Muscle of arm (tissue), 12 donors: ENCODE results near the gene KRT5. TPM values are rescaled to one million over a fixed set of nuclear protein-coding genes. Genes with fewer than 3 reads are reported as not detected.
"Not testable (repeated sequence)": the region's sequence is repeated elsewhere in the genome, so short reads cannot be mapped to it uniquely, and the experiment has no call there.

ENCODE experiments used
- DNase-seq: peaks from one replicate; pipeline ENCODE4 v3.0.0-alpha.2; 2013
- polyA plus RNA-seq, 12 donors: library from polyadenylated mRNA; unstranded; fragments of 120-200 nt; gene quantifications; one replicate each; pipeline ENCODE4 v1.2.1, GENCODE V29; 2013; ENCODE audit not compliant: insufficient read length in 12 of 12

KRT5 gene
- polyA plus RNA-seq, 12 donors: 0.07 to 1,328 (median 2.6) TPM; not detected in 2

DNA sequence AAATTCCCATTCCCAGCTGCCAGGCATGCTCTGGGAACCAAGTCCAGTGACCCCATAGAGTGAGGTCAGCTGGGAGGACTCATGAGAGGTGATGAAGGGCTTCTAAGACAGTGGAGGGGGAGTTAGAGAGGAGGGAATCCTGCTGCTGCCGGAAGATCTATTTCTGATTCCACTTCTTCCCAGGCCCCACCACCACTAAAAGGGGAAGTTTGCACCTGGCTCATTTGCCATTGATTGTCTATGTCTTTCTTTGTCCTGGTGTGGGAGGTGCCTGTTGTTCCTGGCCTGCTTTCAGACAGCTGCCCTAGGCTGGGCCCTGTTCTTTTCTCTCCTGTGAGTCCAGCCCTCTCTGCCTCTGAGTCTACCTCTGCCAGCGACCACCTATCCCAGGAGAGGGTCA lies 24.1 kb downstream of the KRT5 start:
- DNase-seq: no peak

GRCh38 chr12:52495389-52495788 lies 24.8 kb downstream of the KRT5 start:
- DNase-seq: no peak

GRCh38 chr12:52494518-52494917 lies 25.7 kb downstream of the KRT5 start:
- DNase-seq: no peak

DNA sequence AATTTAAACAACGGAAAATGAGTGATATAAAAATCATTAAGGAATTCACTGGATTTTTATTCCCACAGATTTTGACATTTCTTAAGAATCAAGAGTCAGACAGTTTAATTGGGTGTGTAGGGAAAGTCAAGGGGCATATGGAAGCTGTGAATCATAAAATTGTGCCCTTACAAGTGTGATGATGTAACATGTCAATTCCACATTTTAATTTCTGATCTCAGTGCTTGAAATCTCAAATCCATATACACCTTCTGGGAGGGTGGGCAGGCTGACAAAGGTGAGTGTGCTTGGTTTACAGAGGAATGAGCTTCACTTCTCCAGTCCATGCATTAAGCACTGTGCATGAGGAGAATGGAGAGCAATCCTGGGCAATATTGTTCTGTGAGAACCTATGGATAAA lies 26.1 kb downstream of the KRT5 start:
- DNase-seq: no peak

DNA sequence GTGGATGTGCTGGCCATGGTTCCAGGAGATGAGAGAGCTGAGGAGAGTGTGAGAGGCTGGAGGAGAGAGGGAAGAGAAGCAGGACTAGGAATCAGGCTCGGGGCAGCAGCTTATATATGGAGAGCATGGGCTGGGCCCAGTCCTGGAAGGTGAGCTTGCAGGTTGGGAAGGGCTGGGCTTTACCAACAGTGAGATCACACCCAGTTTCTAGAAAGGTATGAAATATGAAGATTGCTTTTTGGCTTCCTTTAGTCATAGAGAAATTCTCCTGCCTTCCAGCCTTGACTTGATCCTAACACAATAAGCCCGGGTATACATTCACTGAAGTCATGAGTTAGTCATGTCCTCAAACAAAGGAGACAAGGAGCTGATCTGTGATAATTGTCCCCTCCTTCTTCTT lies 27.0 kb downstream of the KRT5 start, which contains the start of gene KRT6A:
Gene KRT6A, minus strand, starts transcription at position 86 of the 400 bp plus-strand sequence. Its CDS starts 69 bp downstream, at position 17.
- DNase-seq: no peak

- not testable (repeated sequence) for DNase-seq
Observed at GRCh38 chr12:52492405-52492804, 27.8 kb downstream of the KRT5 start.

- DNase-seq: not testable (repeated sequence)
Observed at GRCh38 chr12:52491495-52491894, 28.7 kb downstream of the KRT5 start.

GRCh38 chr12:52488736-52489135 lies 31.5 kb downstream of the KRT5 start:
- DNase-seq: no peak

GRCh38 chr12:52487744-52488443 lies 32.3 kb downstream of the KRT5 start:
- not testable (repeated sequence) for DNase-seq

DNA sequence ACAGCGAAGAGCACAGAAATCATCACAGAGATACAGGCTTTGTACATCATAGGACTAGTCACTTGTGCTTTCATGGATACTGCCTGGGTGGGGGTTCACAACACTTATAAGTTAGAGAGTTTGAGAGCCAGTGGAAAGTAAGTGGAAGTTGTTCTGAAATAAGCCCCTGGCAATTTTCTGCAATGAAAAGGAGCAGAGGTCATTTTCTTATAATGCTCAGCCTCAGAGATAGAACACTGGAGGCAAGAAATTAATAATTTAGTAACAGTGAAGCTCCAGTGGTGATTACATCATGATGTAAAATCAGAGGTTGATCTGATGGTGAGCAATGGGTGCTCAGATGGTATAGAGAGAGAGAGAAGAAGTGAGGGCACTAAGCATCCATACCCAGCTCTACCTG lies 33.0 kb downstream of the KRT5 start:
- DNase-seq: no peak

DNA sequence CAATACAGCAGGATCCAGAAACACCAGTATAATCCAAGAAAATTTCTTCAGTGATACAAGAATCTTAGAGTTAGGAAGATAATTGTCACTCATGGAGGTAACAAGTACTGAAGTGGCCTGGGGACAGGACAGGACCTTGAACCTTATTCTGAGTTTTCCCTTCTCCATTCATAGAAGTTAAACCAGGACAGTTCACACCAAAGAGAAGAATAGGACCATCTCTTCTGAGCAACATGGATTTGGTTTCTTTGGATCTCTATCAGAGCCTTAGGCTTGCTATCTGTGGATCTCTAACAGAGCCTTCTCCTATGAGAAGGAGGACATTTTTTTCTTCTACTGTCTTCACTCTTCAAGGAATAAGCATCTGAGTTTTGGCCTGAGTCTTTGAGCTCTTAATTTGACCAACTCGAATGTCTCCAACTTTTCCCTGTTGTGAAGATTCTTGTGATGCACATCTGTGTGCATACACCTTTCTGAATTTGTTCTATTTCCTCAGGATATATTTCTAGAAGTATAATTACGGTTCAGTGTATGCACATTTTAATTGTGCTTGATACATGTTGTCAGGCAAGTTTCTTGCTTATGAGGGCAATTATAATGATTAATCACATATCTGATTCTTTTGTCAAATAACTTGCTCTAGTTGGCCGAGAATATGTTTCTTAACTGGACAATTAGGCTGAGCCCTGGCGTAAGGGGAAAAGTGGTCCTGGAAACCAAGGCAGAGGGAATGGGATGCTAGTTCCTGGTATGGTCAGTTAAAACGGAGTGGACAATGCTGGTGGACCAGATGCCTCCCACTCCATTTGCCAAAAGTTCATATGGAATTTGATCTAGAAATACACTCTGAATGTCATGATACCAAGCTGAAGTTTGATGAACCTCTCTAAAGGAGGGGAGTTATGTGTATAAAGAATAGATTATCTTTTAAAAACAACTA lies 33.8 kb downstream of the KRT5 start:
- no peak for DNase-seq

GRCh38 chr12:52480073-52480472 lies 40.1 kb downstream of the KRT5 start:
- DNase-seq: no peak

GRCh38 chr12:52477651-52478050 lies 42.5 kb downstream of the KRT5 start:
- DNase-seq: no peak

GRCh38 chr12:52474212-52474611 lies 46.0 kb downstream of the KRT5 start:
- no peak for DNase-seq

GRCh38 chr12:52473768-52474167 lies 46.4 kb downstream of the KRT5 start, which contains the start of gene KRT6C:
Gene KRT6C (minus strand): TSS chr12:52473805. CDS start chr12:52473737, 68 bp downstream.
- DNase-seq: no peak

DNA sequence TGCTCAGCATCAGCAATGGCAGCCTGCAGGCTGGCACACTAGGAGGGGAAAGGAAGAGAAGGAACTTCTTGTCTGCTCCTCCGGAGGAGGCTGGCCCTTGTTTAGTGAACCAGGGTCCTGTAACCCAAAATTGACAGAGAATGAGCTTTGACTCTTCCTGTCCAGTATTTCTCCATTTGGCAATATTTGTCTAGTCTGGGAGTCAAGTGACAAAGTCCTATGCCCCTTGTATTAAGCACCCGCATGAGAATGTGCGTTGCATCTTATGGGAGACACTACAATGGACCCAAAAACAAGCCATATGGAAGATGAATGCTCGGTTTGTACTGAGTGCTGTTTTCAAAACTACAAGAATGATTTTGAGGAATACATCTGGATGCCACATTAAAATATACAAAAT lies 50.3 kb downstream of the KRT5 start:
- DNase-seq: no peak

- DNase-seq: no peak
Observed at GRCh38 chr12:52464897-52465296, 55.3 kb downstream of the KRT5 start.

Other genes starting within 250 kb of the KRT5 start
- gene KRT86, start 245.7 kb downstream of the KRT5 start, polyA plus RNA-seq: under 1 TPM in 9 of 12 donors, not detected in 3; 0.10 to 0.50 (median 0.21) TPM
- under 1 TPM in 7 of 12 donors, not detected in 5; 0.08 to 0.25 (median 0.14) TPM for gene KRT81, start 228.9 kb downstream of the KRT5 start, polyA plus RNA-seq
- gene KRT83, start 199.0 kb downstream of the KRT5 start, polyA plus RNA-seq: under 1 TPM in 1 of 12 donors, not detected in 11; 0.09 TPM
- under 1 TPM in 2 of 12 donors, not detected in 10; 0.44 to 0.52 TPM for gene KRT85, start 152.9 kb downstream of the KRT5 start, polyA plus RNA-seq
- gene KRT84, start 134.7 kb downstream of the KRT5 start, polyA plus RNA-seq: under 1 TPM in 1 of 12 donors, not detected in 11; 0.11 TPM
- gene KRT82, start 114.1 kb downstream of the KRT5 start, polyA plus RNA-seq: under 1 TPM in 1 of 12 donors, not detected in 11; 0.07 TPM
- not detected for gene KRT75, start 86.0 kb downstream of the KRT5 start, polyA plus RNA-seq
- gene KRT6B, start 68.2 kb downstream of the KRT5 start, polyA plus RNA-seq: 1 to 10 TPM in 1 of 12 donors, under 1 TPM in 1, not detected in 10; 0.82 to 1.1 TPM
- 1 to 10 TPM in 1 of 12 donors, under 1 TPM in 3, not detected in 8; 0.15 to 4.9 (median 0.91) TPM for gene KRT6C, start 46.6 kb downstream of the KRT5 start, polyA plus RNA-seq
- gene KRT6A, start 27.1 kb downstream of the KRT5 start, polyA plus RNA-seq: 100 to 1,000 TPM in 1 of 12 donors, 10 to 100 TPM in 1, 1 to 10 TPM in 2, under 1 TPM in 2, not detected in 6; 0.05 to 120 (median 5.8) TPM
- under 1 TPM in 2 of 12 donors, not detected in 10; 0.08 TPM for gene KRT71, start 32.8 kb upstream of the KRT5 start, polyA plus RNA-seq
- under 1 TPM in 3 of 12 donors, not detected in 9; 0.15 to 0.25 (median 0.21) TPM for gene KRT74, start 53.4 kb upstream of the KRT5 start, polyA plus RNA-seq
- gene KRT72, start 81.1 kb upstream of the KRT5 start, polyA plus RNA-seq: under 1 TPM in 3 of 12 donors, not detected in 9; 0.11 to 0.26 (median 0.12) TPM
- gene KRT73, start 98.2 kb upstream of the KRT5 start, polyA plus RNA-seq: under 1 TPM in 2 of 12 donors, not detected in 10; 0.05 to 0.15 TPM
- under 1 TPM in 3 of 12 donors, not detected in 9; 0.58 to 0.75 (median 0.61) TPM for gene KRT2, start 131.8 kb upstream of the KRT5 start, polyA plus RNA-seq
- 1,000 to 10,000 TPM in 1 of 12 donors, 100 to 1,000 TPM in 2, 1 to 10 TPM in 2, under 1 TPM in 5, not detected in 2; 0.17 to 1,255 (median 2.6) TPM for gene KRT1, start 160.0 kb upstream of the KRT5 start, polyA plus RNA-seq
- 1 to 10 TPM in 2 of 12 donors, under 1 TPM in 3, not detected in 7; 0.04 to 4.6 (median 0.60) TPM for gene KRT77, start 183.1 kb upstream of the KRT5 start, polyA plus RNA-seq